Liver (tissue), 9 donors: ENCODE measurements around the gene SOX15. TPM values are rescaled to one million over a fixed set of nuclear protein-coding genes. Genes with fewer than 3 reads are reported as not detected.

Experiments
- DNase-seq: peaks from one replicate; pipeline ENCODE4 v3.0.0-alpha.2; 2017; ENCODE audit warnings: low spot score
- H3K27ac ChIP-seq, 2 donors: one replicate each; pipeline ENCODE4 v1.7.0; 2013; ENCODE audit warnings: inconsistent platforms in 2 of 2, low read length in 2 of 2, control low read depth in 1 of 2, low read depth in 1 of 2, mild to moderate bottlenecking in 1 of 2
- H3K27me3 ChIP-seq, 4 donors: one replicate each; pipeline versions ENCODE4 v1.6.1 to v1.7.0; 2013; ENCODE audit warnings: low read length in 3 of 4, inconsistent platforms in 1 of 4, mild to moderate bottlenecking in 1 of 4, moderate library complexity in 1 of 4; ENCODE audit not compliant: control insufficient read depth in 4 of 4, insufficient read depth in 4 of 4
- H3K36me3 ChIP-seq, 4 donors: one replicate each; pipeline versions ENCODE4 v1.6.1 to v1.7.0; 2013; ENCODE audit warnings: low read length in 3 of 4, mild to moderate bottlenecking in 3 of 4, low read depth in 1 of 4, moderate library complexity in 1 of 4; ENCODE audit not compliant: control insufficient read depth in 4 of 4, insufficient read depth in 3 of 4
- H3K4me1 ChIP-seq, 4 donors: one replicate each; pipeline versions ENCODE4 v1.6.1 to v1.7.0; 2013; ENCODE audit warnings: low read length in 3 of 4, mild to moderate bottlenecking in 3 of 4, moderate library complexity in 1 of 4; ENCODE audit not compliant: control insufficient read depth in 4 of 4, insufficient read depth in 4 of 4
- H3K4me3 ChIP-seq, 3 donors: one replicate each; pipeline versions ENCODE4 v1.6.1 to v1.7.0; 2013; ENCODE audit warnings: low read length in 3 of 3, control low read depth in 1 of 3, low read depth in 1 of 3, mild to moderate bottlenecking in 1 of 3
- H3K9ac ChIP-seq, 2 donors: one replicate each; pipeline ENCODE4 v1.7.0; 2013; ENCODE audit warnings: low read length in 2 of 2, mild to moderate bottlenecking in 2 of 2, moderate library complexity in 2 of 2, control low read depth in 1 of 2, low read depth in 1 of 2
- H3K9me3 ChIP-seq, 4 donors: one replicate each; pipeline versions ENCODE4 v1.6.1 to v1.7.0; 2013; ENCODE audit warnings: low read length in 3 of 4; ENCODE audit not compliant: control insufficient read depth in 4 of 4
- EGR1 ChIP-seq, 2 donors: IDR thresholded peaks; 2 replicates each; pipeline ENCODE4 v1.6.1; 2016 to 2018; ENCODE audit warnings: antibody characterized with exemption in 2 of 2, low read depth in 2 of 2
- FOXA1 ChIP-seq: IDR thresholded peaks from 2 replicates; pipeline ENCODE4 v1.6.1; 2016; ENCODE audit warnings: antibody characterized with exemption
- FOXA2 ChIP-seq: IDR thresholded peaks from 2 replicates; pipeline ENCODE4 v1.6.1; 2016; ENCODE audit warnings: antibody characterized with exemption
- GABPA ChIP-seq, 2 donors: IDR thresholded peaks in 1 of 2; conservative IDR thresholded peaks in 1 of 2; 2 replicates each; pipeline ENCODE4 v1.6.1; 2016; ENCODE audit warnings: antibody characterized with exemption in 2 of 2, mild to moderate bottlenecking in 1 of 2, moderate library complexity in 1 of 2
- HNF4A ChIP-seq, 2 donors: conservative IDR thresholded peaks; 2 replicates each; pipeline ENCODE4 v1.6.1; 2016; ENCODE audit warnings: antibody characterized with exemption in 2 of 2, mild to moderate bottlenecking in 2 of 2
- NR2F2 ChIP-seq: IDR thresholded peaks from 2 replicates; pipeline ENCODE4 v1.6.1; 2016; ENCODE audit warnings: antibody characterized with exemption
- RAD21 ChIP-seq, 2 donors: IDR thresholded peaks; 2 replicates each; pipeline ENCODE4 v1.6.1; 2016; ENCODE audit warnings: antibody characterized with exemption in 2 of 2, mild to moderate bottlenecking in 2 of 2
- RXRA ChIP-seq, 2 donors: IDR thresholded peaks; 2 replicates each; pipeline ENCODE4 v1.6.1; 2017 to 2018; ENCODE audit warnings: antibody characterized with exemption in 2 of 2, mild to moderate bottlenecking in 1 of 2
- SP1 ChIP-seq: IDR thresholded peaks from 2 replicates; pipeline ENCODE4 v1.6.1; 2018; ENCODE audit warnings: antibody characterized with exemption, mild to moderate bottlenecking
- TAF1 ChIP-seq: conservative IDR thresholded peaks from 2 replicates; pipeline ENCODE4 v1.6.1; 2016; ENCODE audit warnings: antibody characterized with exemption, mild to moderate bottlenecking
- YY1 ChIP-seq: IDR thresholded peaks from 2 replicates; pipeline ENCODE4 v1.6.1; 2016; ENCODE audit warnings: antibody characterized with exemption, mild to moderate bottlenecking
- WGBS: extraction: QIAGEN DNeasy Blood & Tissue Kit; methylation state at CpG from one replicate; pipeline ENCODE4 v1.1.7; 2013; 5-methylcytosine and 5-hydroxymethylcytosine counted together
- polyA plus RNA-seq, 2 donors: library from polyadenylated mRNA; stranded (reverse) in 1 of 2; unstranded in 1 of 2; fragments of 200-250 nt in 1 of 2; fragments of >200 nt in 1 of 2; fragmentation: Nextera tagmentation in 1 of 2; extraction: Ambion mirVana in 1 of 2; gene quantifications; one replicate each; pipeline versions ENCODE4 v1.2.1 to v1.2.3, GENCODE V29; 2013 to 2015
- total RNA-seq, 2 donors: library from RNA; depleted of rRNA; stranded (reverse); fragments of >200 nt; gene quantifications; one replicate each; pipeline ENCODE4 v1.2.3, GENCODE V29; 2014
- TF ChIP-seq, protein P1 (sequence below): IDR thresholded peaks from 2 replicates; pipeline ENCODE4 v1.6.1; 2016; ENCODE audit warnings: antibody characterized with exemption
- TF ChIP-seq, protein P2 (sequence below): IDR thresholded peaks from 2 replicates; pipeline ENCODE4 v1.6.1; 2016; ENCODE audit warnings: antibody characterized with exemption
- TF ChIP-seq, protein P3 (sequence below): fragments of 150-350 bp; IDR thresholded peaks from 2 replicates; pipeline ENCODE4 v1.5.1; 2017; ENCODE audit warnings: improper control_type of control experiment, low read depth, low read length; ENCODE audit not compliant: missing input control
- TF ChIP-seq, protein P4 (sequence below): IDR thresholded peaks from 2 replicates; pipeline ENCODE4 v1.6.1; 2016; ENCODE audit warnings: antibody characterized with exemption, mild to moderate bottlenecking
- donor health status: healthy.
- donor health status: healthy.
- donor health status: healthy.
- donor health status: healthy.
- donor health status: healthy.

The SOX15 gene
- total and polyA plus RNA-seq, 4 donors: 0.06 to 0.33 (median 0.17) TPM; not detected in 1

DNA sequence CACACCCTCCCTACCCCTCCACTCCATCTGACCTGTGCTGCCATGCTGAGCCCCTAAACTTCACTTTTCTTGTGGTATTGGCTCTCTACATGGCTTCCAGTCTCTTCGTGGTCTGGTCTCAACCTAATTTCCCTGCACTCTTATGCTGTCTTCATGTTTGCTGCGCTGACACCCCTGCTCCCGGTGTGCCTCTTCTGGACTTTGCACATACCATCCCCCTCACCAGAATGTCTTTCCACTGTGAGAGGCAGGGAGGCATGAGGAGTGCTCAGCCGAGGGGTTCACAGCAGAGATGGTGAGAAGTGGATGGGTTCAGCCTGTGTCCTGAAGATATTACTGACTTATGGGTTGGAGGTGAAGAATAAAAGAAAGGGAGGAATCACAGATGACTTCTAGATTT lies 38.5 kb downstream of the SOX15 start:
- Histone ChIP-seq H3K9ac (no peak overlapping the region), H3K9me3 (no peaks in the 10 kb centered on the region), H3K4me1 (peaks cover 0 to 17% (median 8%) of the 10 kb centered on the region in 4 donors), H3K4me3 (no peak overlapping the region), H3K27me3 (no peaks in the 10 kb centered on the region), H3K27ac (no peak overlapping the region), H3K36me3 (no peaks in the 10 kb centered on the region)
- no peak for TF ChIP-seq HNF4A (conservative IDR thresholded peaks at IDR 0.05)
- TF ChIP-seq, protein P1, sequence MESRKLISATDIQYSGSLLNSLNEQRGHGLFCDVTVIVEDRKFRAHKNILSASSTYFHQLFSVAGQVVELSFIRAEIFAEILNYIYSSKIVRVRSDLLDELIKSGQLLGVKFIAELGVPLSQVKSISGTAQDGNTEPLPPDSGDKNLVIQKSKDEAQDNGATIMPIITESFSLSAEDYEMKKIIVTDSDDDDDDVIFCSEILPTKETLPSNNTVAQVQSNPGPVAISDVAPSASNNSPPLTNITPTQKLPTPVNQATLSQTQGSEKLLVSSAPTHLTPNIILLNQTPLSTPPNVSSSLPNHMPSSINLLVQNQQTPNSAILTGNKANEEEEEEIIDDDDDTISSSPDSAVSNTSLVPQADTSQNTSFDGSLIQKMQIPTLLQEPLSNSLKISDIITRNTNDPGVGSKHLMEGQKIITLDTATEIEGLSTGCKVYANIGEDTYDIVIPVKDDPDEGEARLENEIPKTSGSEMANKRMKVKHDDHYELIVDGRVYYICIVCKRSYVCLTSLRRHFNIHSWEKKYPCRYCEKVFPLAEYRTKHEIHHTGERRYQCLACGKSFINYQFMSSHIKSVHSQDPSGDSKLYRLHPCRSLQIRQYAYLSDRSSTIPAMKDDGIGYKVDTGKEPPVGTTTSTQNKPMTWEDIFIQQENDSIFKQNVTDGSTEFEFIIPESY: no peak
- no peak for TF ChIP-seq SP1
- TF ChIP-seq RAD21 (IDR thresholded peaks at IDR 0.05): no peak
- no peak for TF ChIP-seq RXRA (IDR thresholded peaks at IDR 0.05)
- TF ChIP-seq FOXA2: no peak
- TF ChIP-seq, protein P2, sequence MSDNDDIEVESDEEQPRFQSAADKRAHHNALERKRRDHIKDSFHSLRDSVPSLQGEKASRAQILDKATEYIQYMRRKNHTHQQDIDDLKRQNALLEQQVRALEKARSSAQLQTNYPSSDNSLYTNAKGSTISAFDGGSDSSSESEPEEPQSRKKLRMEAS: no peak
- TF ChIP-seq, protein P3, sequence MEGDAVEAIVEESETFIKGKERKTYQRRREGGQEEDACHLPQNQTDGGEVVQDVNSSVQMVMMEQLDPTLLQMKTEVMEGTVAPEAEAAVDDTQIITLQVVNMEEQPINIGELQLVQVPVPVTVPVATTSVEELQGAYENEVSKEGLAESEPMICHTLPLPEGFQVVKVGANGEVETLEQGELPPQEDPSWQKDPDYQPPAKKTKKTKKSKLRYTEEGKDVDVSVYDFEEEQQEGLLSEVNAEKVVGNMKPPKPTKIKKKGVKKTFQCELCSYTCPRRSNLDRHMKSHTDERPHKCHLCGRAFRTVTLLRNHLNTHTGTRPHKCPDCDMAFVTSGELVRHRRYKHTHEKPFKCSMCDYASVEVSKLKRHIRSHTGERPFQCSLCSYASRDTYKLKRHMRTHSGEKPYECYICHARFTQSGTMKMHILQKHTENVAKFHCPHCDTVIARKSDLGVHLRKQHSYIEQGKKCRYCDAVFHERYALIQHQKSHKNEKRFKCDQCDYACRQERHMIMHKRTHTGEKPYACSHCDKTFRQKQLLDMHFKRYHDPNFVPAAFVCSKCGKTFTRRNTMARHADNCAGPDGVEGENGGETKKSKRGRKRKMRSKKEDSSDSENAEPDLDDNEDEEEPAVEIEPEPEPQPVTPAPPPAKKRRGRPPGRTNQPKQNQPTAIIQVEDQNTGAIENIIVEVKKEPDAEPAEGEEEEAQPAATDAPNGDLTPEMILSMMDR: no peak
- TF ChIP-seq, protein P4, sequence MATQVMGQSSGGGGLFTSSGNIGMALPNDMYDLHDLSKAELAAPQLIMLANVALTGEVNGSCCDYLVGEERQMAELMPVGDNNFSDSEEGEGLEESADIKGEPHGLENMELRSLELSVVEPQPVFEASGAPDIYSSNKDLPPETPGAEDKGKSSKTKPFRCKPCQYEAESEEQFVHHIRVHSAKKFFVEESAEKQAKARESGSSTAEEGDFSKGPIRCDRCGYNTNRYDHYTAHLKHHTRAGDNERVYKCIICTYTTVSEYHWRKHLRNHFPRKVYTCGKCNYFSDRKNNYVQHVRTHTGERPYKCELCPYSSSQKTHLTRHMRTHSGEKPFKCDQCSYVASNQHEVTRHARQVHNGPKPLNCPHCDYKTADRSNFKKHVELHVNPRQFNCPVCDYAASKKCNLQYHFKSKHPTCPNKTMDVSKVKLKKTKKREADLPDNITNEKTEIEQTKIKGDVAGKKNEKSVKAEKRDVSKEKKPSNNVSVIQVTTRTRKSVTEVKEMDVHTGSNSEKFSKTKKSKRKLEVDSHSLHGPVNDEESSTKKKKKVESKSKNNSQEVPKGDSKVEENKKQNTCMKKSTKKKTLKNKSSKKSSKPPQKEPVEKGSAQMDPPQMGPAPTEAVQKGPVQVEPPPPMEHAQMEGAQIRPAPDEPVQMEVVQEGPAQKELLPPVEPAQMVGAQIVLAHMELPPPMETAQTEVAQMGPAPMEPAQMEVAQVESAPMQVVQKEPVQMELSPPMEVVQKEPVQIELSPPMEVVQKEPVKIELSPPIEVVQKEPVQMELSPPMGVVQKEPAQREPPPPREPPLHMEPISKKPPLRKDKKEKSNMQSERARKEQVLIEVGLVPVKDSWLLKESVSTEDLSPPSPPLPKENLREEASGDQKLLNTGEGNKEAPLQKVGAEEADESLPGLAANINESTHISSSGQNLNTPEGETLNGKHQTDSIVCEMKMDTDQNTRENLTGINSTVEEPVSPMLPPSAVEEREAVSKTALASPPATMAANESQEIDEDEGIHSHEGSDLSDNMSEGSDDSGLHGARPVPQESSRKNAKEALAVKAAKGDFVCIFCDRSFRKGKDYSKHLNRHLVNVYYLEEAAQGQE: no peak
- no peak for TF ChIP-seq TAF1
- no peak for TF ChIP-seq EGR1 (IDR thresholded peaks at IDR 0.05; ENCODE audit: low read depth in 2 of 2)
- TF ChIP-seq GABPA (IDR thresholded peaks at IDR 0.05 in 1 of 2, conservative IDR thresholded peaks at IDR 0.05 in 1 of 2): no peak
- TF ChIP-seq NR2F2: no peak
- TF ChIP-seq YY1: no peak
- no peak for TF ChIP-seq FOXA1
- DNase-seq: no peak
- 77% methylated on average over 4 of the region's 4 CpGs for WGBS

DNA sequence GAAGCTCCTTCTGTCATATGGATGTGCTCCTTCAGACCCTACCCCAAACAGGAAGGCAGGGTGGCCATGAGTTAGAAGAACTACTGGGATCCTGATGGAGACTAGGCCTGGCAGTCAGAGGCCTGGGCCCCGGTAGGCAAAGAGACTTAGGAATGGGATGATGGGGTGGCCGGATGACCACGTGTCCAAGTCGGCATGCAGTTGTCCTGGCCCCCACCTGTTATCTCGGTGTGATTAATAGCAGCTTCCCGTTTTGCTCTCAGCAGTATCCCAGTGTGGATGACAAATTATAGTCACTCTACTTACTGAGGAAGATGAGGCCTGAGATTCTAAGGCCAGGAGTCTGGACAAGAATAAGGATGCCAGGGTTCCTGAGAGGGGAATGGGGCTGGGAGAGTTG lies 39.5 kb downstream of the SOX15 start:
- Histone ChIP-seq H3K9me3 (no peaks in the 10 kb centered on the region), H3K27me3 (no peaks in the 10 kb centered on the region), H3K4me3 (no peak overlapping the region), H3K27ac (no peak overlapping the region), H3K9ac (no peak overlapping the region), H3K36me3 (no peaks in the 10 kb centered on the region), H3K4me1 (peaks cover 0 to 17% (median 8%) of the 10 kb centered on the region in 4 donors)
- DNase-seq: no peak
- WGBS: 76% methylated on average over 6 of the region's 6 CpGs
- no peak for TF ChIP-seq RXRA (IDR thresholded peaks at IDR 0.05)
